ENCODE measurements around the gene EGFL8. TPM values are rescaled to one million over a fixed set of nuclear protein-coding genes. Genes with fewer than 3 reads are reported as not detected.
"Not testable (repeated sequence)": the region's sequence is repeated elsewhere in the genome, so short reads cannot be mapped to it uniquely, and the experiment has no call there.

The EGFL8 gene
- total RNA-seq, 4 donors from 2014 or later, result 7.3 to 66.5 (median 15.4) TPM

GRCh38 chr6:32200711-32201475, 36.5 kb downstream of the EGFL8 start:
- 91% methylated on average over 13 of the region's 13 CpGs for WGBS
- TF ChIP-seq POLR2A (IDR thresholded peaks at IDR 0.05) (no peak), CTCF (IDR thresholded peaks at IDR 0.05) (no peak), EP300 (IDR thresholded peaks at IDR 0.05) (no peak), POLR2AphosphoS5 (IDR thresholded peaks at IDR 0.05) (no peak)
- H3K27me3 ChIP-seq, result no peaks in the 10 kb centered on the region
- peaks cover 12% of the 10 kb centered on the region for H3K4me1 ChIP-seq
- H3K27ac ChIP-seq, result no peak overlapping the region
- no peaks in the 10 kb centered on the region for H3K36me3 ChIP-seq
- peak in 1 of 2 donors; percentile 52 for DNase-seq (ENCODE audit: low spot score in 2 of 2)
- no peak overlapping the region for H3K4me3 ChIP-seq
- no peaks in the 10 kb centered on the region for H3K9me3 ChIP-seq

DNA sequence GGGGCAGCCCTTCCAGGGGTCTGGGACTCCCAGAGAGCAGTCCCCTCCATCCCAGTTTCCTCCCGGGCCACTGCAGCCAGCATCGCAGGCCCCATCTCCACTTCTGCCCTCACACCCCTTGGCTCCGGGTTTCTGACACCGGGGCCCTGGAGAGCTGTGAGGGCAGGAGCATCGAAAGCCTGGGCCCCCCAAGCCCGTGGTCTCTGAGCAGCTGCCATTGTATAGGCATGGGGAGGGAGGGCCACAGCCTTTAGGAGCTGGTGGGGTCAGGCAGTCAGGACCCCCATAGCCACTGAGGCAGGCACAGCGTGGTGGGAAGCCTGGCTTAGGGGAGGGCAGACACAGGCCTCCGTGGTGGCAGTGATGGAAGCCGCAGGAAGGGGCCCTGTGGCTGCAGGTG, 37.8 kb downstream of the EGFL8 start:
- Histone ChIP-seq H3K4me1 (peaks cover 3% of the 10 kb centered on the region), H3K27me3 (no peaks in the 10 kb centered on the region), H3K4me3 (no peak overlapping the region), H3K36me3 (no peaks in the 10 kb centered on the region), H3K27ac (no peak overlapping the region), H3K9me3 (no peaks in the 10 kb centered on the region)
- TF ChIP-seq POLR2A (IDR thresholded peaks at IDR 0.05) (no peak), CTCF (IDR thresholded peaks at IDR 0.05) (no peak), EP300 (IDR thresholded peaks at IDR 0.05) (no peak), POLR2AphosphoS5 (IDR thresholded peaks at IDR 0.05) (no peak)
- WGBS, result 84% methylated on average over 4 of the region's 9 CpGs
- DNase-seq (ENCODE audit: low spot score in 2 of 2), result peak in 1 of 2 donors; percentile 51

- H3K4me1 ChIP-seq, result no peaks in the 10 kb centered on the region
- no peaks in the 10 kb centered on the region for H3K36me3 ChIP-seq
- H3K4me3 ChIP-seq, result no peak overlapping the region
- peak in 1 of 2 donors; percentile 54 for DNase-seq (ENCODE audit: low spot score in 2 of 2)
- no peak for TF ChIP-seq POLR2A (IDR thresholded peaks at IDR 0.05)
- WGBS, result 85% methylated on average over 6 of the region's 9 CpGs
- no peaks in the 10 kb centered on the region for H3K9me3 ChIP-seq
- H3K27ac ChIP-seq, result no peak overlapping the region
- H3K27me3 ChIP-seq, result no peaks in the 10 kb centered on the region
Measured at GRCh38 chr6:32203426-32204267, 39.3 kb downstream of the EGFL8 start.

- no peak overlapping the region for H3K4me3 ChIP-seq
- no peak for TF ChIP-seq EP300 (IDR thresholded peaks at IDR 0.05)
- no peak for TF ChIP-seq POLR2A (IDR thresholded peaks at IDR 0.05)
- no peak for TF ChIP-seq POLR2AphosphoS5 (IDR thresholded peaks at IDR 0.05)
- H3K27me3 ChIP-seq, result no peaks in the 10 kb centered on the region
- no peak overlapping the region for H3K27ac ChIP-seq
- 87% methylated on average over 3 of the region's 3 CpGs for WGBS
- H3K36me3 ChIP-seq, result no peaks in the 10 kb centered on the region
- no peaks in the 10 kb centered on the region for H3K9me3 ChIP-seq
- no peaks in the 10 kb centered on the region for H3K4me1 ChIP-seq
- DNase-seq (ENCODE audit: low spot score in 2 of 2), result peak in 1 of 2 donors; percentile 14
Measured at GRCh38 chr6:32204268-32204715, 39.9 kb downstream of the EGFL8 start.

DNA sequence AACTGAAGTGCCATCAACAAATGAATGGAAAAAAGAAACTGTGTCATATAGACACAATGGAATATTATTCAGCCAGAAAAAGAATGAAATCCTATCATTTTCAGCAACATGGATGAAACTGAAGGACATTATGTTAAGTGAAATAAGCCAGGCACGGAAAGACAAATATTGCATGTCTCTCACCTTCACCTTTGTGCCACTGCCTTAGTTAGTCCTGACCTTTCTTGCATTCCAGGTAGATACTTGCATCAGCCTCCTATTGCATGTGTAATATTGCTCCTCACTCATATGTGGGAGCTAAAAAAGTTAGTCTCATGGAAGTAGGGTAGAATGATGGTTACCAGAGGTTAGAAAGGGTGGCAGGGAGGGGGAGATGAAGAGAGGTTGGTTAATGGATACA, 44.6 kb downstream of the EGFL8 start:
- H3K36me3 ChIP-seq, result no peaks in the 10 kb centered on the region
- H3K27me3 ChIP-seq, result no peaks in the 10 kb centered on the region
- H3K4me1 ChIP-seq, result peaks cover 3% of the 10 kb centered on the region
- H3K9me3 ChIP-seq, result no peaks in the 10 kb centered on the region
- H3K4me3 ChIP-seq, result no peak overlapping the region
- no peak for DNase-seq (ENCODE audit: low spot score in 2 of 2)
- no peak overlapping the region for H3K27ac ChIP-seq
- no peak for TF ChIP-seq POLR2A (IDR thresholded peaks at IDR 0.05)
- TF ChIP-seq EP300 (IDR thresholded peaks at IDR 0.05), result no peak
- no peak for TF ChIP-seq CTCF (IDR thresholded peaks at IDR 0.05)
- no peak for TF ChIP-seq POLR2AphosphoS5 (IDR thresholded peaks at IDR 0.05)
- WGBS, result 90% methylated on average over 1 of the region's 1 CpG

DNA sequence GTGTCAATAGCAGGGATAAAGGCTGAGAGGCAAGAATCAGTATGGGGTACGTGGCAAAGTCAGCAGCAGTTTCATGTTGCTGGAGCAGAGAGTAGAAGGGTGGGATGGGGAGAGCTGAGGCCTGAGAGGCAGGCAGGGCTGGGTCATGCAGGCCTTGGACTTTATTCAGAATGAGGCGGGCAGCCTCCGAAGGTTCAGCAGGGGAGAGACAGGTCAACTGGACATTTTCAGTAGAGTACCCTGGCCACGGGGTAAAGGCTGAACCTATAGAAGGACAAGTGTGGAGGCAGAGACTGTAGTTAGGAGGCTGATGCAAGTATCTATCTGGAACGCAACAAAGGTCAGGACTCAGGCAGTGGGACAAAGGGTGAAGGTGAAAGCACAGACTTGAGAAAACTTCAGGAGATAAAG, 45.8 kb downstream of the EGFL8 start:
- TF ChIP-seq EP300 (IDR thresholded peaks at IDR 0.05), result no peak
- no peak for TF ChIP-seq POLR2A (IDR thresholded peaks at IDR 0.05)
- no peak for TF ChIP-seq CTCF (IDR thresholded peaks at IDR 0.05)
- TF ChIP-seq POLR2AphosphoS5 (IDR thresholded peaks at IDR 0.05), result no peak
- Histone ChIP-seq H3K9me3 (no peaks in the 10 kb centered on the region), H3K27ac (no peak overlapping the region), H3K27me3 (no peaks in the 10 kb centered on the region), H3K36me3 (no peaks in the 10 kb centered on the region), H3K4me1 (peaks cover 3% of the 10 kb centered on the region), H3K4me3 (no peak overlapping the region)
- 91% methylated on average over 5 of the region's 5 CpGs for WGBS
- no peak for DNase-seq (ENCODE audit: low spot score in 2 of 2)

- not testable (repeated sequence) for H3K4me1 ChIP-seq; H3K27ac ChIP-seq; H3K4me3 ChIP-seq; DNase-seq (ENCODE audit: low spot score in 2 of 2); H3K36me3 ChIP-seq; H3K27me3 ChIP-seq; H3K9me3 ChIP-seq
- 84% methylated on average over 4 of the region's 4 CpGs for WGBS
Measured at GRCh38 chr6:32211432-32211831, 47.0 kb downstream of the EGFL8 start.

Data from suprapubic skin (tissue), 4 donors.